ENCODE results near the gene ARL2BP. TPM values are rescaled to one million over a fixed set of nuclear protein-coding genes. Genes with fewer than 3 reads are reported as not detected.
A peak's percentile ranks its signal among the peaks of the same experiment; 100 is the strongest.

Gene ARL2BP
- total and polyA plus RNA-seq, 9 of the 15 experiments (the other 6 are each of a cell fraction or from before 2014, with no cell fraction given), result 16.7 to 41.8 (median 27.2) TPM

DNA sequence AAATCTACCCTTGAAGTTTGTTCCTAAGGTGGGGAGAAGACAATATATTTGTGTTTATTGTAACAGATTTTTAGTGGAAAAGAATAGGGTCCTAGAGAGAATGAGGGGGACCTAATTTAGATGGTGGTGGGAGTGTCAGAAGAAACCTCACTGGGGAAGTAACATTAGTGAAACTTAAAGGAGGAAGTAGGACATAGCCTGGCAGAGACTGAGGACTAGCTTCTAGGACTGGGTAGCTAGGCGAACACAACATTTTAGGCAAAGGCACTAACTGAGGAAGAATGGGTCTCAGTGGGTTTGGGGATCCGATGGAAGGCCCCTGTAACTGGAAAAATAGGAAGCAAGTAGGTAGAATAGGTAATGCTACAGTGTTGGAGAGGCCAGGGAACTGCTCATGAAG lies 4.2 kb upstream of the ARL2BP start:
- ChIA-PET POLR2A (interaction anchor here (0.6 kb wide), 1 partner anchor 850 kb away, joined by 3 read pairs; no protein-coding TSS in a partner anchor), CTCF (ENCODE audit: low intra/inter-chr PET ratio) (no interaction called here)
- Histone ChIP-seq H3K4me3 (no peak overlapping the region), H3K9me1 (ENCODE audit: control insufficient read depth, insufficient read depth, low read length) (no peaks in the 10 kb centered on the region), H3K4me1 (replicated peaks in 1 of 2; ENCODE audit: control insufficient read depth in 2 of 2, insufficient read depth in 2 of 2, low read length in 2 of 2) (peaks cover 7% of the 10 kb centered on the region in 2 experiments; a peak in 4 of 5 replicates), H3K4me2 (ENCODE audit: insufficient read depth, low read length) (no peak overlapping the region), H2AFZ (ENCODE audit: low read depth, low read length) (no peak overlapping the region), H4K20me1 (replicated peaks; ENCODE audit: control insufficient read depth, insufficient read depth, low read length) (no peaks in the 10 kb centered on the region), H3K27ac (ENCODE audit: extremely low read depth, low read depth, low read length) (no peak overlapping the region), H3K27me3 (ENCODE audit: control insufficient read depth in 2 of 2, insufficient read depth in 2 of 2, low read length in 2 of 2) (no peaks in the 10 kb centered on the region), H3K36me3 (ENCODE audit: control insufficient read depth, insufficient read depth, low read length) (peaks cover 32% of the 10 kb centered on the region), H3K9ac (ENCODE audit: insufficient read depth in 1 of 2, low read depth in 2 of 2, low read length in 2 of 2) (no peak overlapping the region), H3K79me2 (ENCODE audit: control insufficient read depth, insufficient read depth, low read length) (peaks cover 5% of the 10 kb centered on the region; the same call in 2 of the 3 replicates), H3K9me3 (replicated peaks; ENCODE audit: control insufficient read depth, insufficient read depth, low read depth, low read length) (no peaks in the 10 kb centered on the region)
- FAIRE-seq, result no peak
- no TSS peak for BruUV-seq (replicated peaks)
- in situ Hi-C loops (cut with MboI), result no loop called here
- WGBS (ENCODE audit: insufficient coverage, low coverage, missing lambda C conversion rate), result 85% methylated on average over 2 of the region's 2 CpGs
- no peak for ATAC-seq
- no peak for DNase-seq (ENCODE audit: extremely low read depth in 1 of 4, low spot score in 3 of 4)
- TF ChIP-seq ZSCAN32 (CRISPR knock-in tag; IDR thresholded peaks at IDR 0.05), result no peak
- peak; percentile 44; the same call in 1 of the 2 replicates for TF ChIP-seq POLR2AphosphoS5 (IDR thresholded peaks at IDR 0.05; ENCODE audit: control insufficient read depth, insufficient read depth, low read depth, low read length)
- TF ChIP-seq CHCHD3 (CRISPR knock-in tag; IDR thresholded peaks at IDR 0.05), result no peak
- 0 out of 2 replicates have a peak, but pooled peaks have one; percentile 29 for TF ChIP-seq POLR2A (conservative IDR thresholded peaks at IDR 0.05)
- intact Hi-C loops (cut with micrococcal nuclease), result no loop called here

DNA sequence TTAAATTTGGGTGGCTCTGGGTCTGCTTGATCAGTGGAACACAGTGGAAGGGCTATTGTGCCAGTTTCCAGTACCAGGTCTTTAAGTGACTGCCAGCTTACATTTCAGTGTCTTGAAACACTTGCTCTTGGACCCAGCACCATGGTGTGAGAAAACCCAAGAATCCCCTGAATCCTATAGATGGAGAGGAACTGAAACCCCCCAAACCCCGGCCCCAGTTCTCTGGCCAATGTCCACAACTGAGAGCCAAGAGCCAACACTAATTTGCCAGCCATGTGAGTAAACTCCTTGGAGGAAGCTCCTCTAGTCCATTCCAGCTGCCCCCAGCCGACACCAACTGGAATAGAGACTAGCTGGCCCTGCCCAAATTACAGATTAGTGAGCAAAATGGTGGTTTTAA lies 2.4 kb upstream of the ARL2BP start:
- H3K9me1 ChIP-seq (ENCODE audit: control insufficient read depth, insufficient read depth, low read length), result no peaks in the 10 kb centered on the region
- TF ChIP-seq, protein P1, sequence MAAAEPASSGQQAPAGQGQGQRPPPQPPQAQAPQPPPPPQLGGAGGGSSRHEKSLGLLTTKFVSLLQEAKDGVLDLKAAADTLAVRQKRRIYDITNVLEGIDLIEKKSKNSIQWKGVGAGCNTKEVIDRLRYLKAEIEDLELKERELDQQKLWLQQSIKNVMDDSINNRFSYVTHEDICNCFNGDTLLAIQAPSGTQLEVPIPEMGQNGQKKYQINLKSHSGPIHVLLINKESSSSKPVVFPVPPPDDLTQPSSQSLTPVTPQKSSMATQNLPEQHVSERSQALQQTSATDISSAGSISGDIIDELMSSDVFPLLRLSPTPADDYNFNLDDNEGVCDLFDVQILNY (CRISPR knock-in tag; IDR thresholded peaks at IDR 0.05), result no peak
- TF ChIP-seq NFXL1 (CRISPR knock-in tag; IDR thresholded peaks at IDR 0.05) (no peak), CBFA2T3 (IDR thresholded peaks at IDR 0.05) (no peak), RBM14 (IDR thresholded peaks at IDR 0.05; ENCODE audit: borderline replicate concordance, insufficient read depth, low read depth, low read length) (no peak)
- intact Hi-C loops (cut with micrococcal nuclease), result no loop called here
- ATAC-seq, result no peak
- no peaks in the 10 kb centered on the region for H3K9me3 ChIP-seq (replicated peaks; ENCODE audit: control insufficient read depth, insufficient read depth, low read depth, low read length)
- BruUV-seq (replicated peaks), result no TSS peak
- WGBS (ENCODE audit: insufficient coverage, low coverage, missing lambda C conversion rate), result 82% methylated on average over 2 of the region's 2 CpGs
- peaks cover 9% of the 10 kb centered on the region; the same call in 2 of the 3 replicates for H3K79me2 ChIP-seq (ENCODE audit: control insufficient read depth, insufficient read depth, low read length)
- no peak overlapping the region for H3K4me2 ChIP-seq (ENCODE audit: insufficient read depth, low read length)
- peaks cover 7 to 8% of the 10 kb centered on the region in 2 experiments; a peak in 4 of 5 replicates for H3K4me1 ChIP-seq (replicated peaks in 1 of 2; ENCODE audit: control insufficient read depth in 2 of 2, insufficient read depth in 2 of 2, low read length in 2 of 2)
- no peak overlapping the region for H3K4me3 ChIP-seq
- no peak overlapping the region for H2AFZ ChIP-seq (ENCODE audit: low read depth, low read length)
- H4K20me1 ChIP-seq (replicated peaks; ENCODE audit: control insufficient read depth, insufficient read depth, low read length), result no peaks in the 10 kb centered on the region
- in situ Hi-C loops (cut with MboI), result no loop called here
- H3K27me3 ChIP-seq (ENCODE audit: control insufficient read depth in 2 of 2, insufficient read depth in 2 of 2, low read length in 2 of 2), result no peaks in the 10 kb centered on the region
- H3K9ac ChIP-seq (ENCODE audit: insufficient read depth in 1 of 2, low read depth in 2 of 2, low read length in 2 of 2), result no peak overlapping the region
- no peak overlapping the region for H3K27ac ChIP-seq (ENCODE audit: extremely low read depth, low read depth, low read length)
- ChIA-PET POLR2A (interaction anchor here (0.6 to 0.8 kb wide), 3 partner anchors 17 to 171 kb away, joined by 3 read pairs; no protein-coding TSS in a partner anchor), CTCF (ENCODE audit: low intra/inter-chr PET ratio) (no interaction called here)
- no peak for FAIRE-seq
- no peak for DNase-seq (ENCODE audit: extremely low read depth in 1 of 4, low spot score in 3 of 4)
- H3K36me3 ChIP-seq (ENCODE audit: control insufficient read depth, insufficient read depth, low read length), result peaks cover 29% of the 10 kb centered on the region

All from K562 (cell line).